Left lung (tissue), 10 donors: ENCODE results near the gene ADAMTS17. TPM values are rescaled to one million over a fixed set of nuclear protein-coding genes. Genes with fewer than 3 reads are reported as not detected.
"Not testable (repeated sequence)": the region's sequence is repeated elsewhere in the genome, so short reads cannot be mapped to it uniquely, and the experiment has no call there.

Source experiments
- ATAC-seq: fragments of 200-7000 bp; cut with Tn5 transposase; one replicate; pipeline ENCODE4 v1.9.1; 2020; ENCODE audit warnings: moderate library complexity
- DNase-seq, 4 donors: peaks; one replicate each; pipeline ENCODE4 v3.0.0-alpha.2; 2013 to 2020
- H3K27ac ChIP-seq, 2 donors: fragments of 200-600 bp; sonication (generic) in 1 of 2; one replicate each; pipeline versions ENCODE4 v1.5.0 to v1.8.0; 2020 to 2021
- H3K27me3 ChIP-seq, 2 donors: fragments of 200-600 bp; sonication (generic) in 1 of 2; one replicate each; pipeline versions ENCODE4 v1.5.0 to v1.8.0; 2020 to 2021
- H3K36me3 ChIP-seq, 2 donors: fragments of 200-600 bp; sonication (generic) in 1 of 2; one replicate each; pipeline versions ENCODE4 v1.5.0 to v1.8.0; 2020 to 2021
- H3K4me1 ChIP-seq, 2 donors: fragments of 200-600 bp; one replicate each; pipeline ENCODE4 v1.8.0; 2021
- H3K4me3 ChIP-seq, 2 donors: fragments of 200-600 bp; sonication (generic) in 1 of 2; one replicate each; pipeline versions ENCODE4 v1.5.0 to v1.8.0; 2020 to 2021; ENCODE audit warnings: mild to moderate bottlenecking in 1 of 2
- H3K9me3 ChIP-seq, 2 donors: fragments of 200-600 bp; sonication (generic) in 1 of 2; one replicate each; pipeline versions ENCODE4 v1.5.0 to v1.8.0; 2020 to 2021
- intact Hi-C, 2 donors: fragments of 100-400 bp; cut with DNase I; formaldehyde crosslinking; loops; one replicate each; pipeline versions ENCODE4 v1.11.2 to v1.14.2; 2022
- polyA plus RNA-seq, 6 donors: library from polyadenylated mRNA; unstranded; fragments of 120-200 nt; gene quantifications; one replicate each; pipeline ENCODE4 v1.2.1, GENCODE V29; 2013; ENCODE audit not compliant: insufficient read length in 6 of 6
- total RNA-seq, 2 donors: library from RNA; stranded (reverse); fragmentation: NEBNext Ultra II Directional; extraction: Animal tissue kit (Norgen Biotek cat#: 25700); gene quantifications; one replicate each; pipeline ENCODE4 v1.2.1, GENCODE V29; 2021
- TF ChIP-seq, protein P1 (sequence below), 2 donors: fragments of 200-600 bp; sonication (generic) in 1 of 2; IDR thresholded peaks; one replicate each; pipeline versions ENCODE4 v1.5.0 to v1.8.0; 2021; ENCODE audit warnings: antibody characterized with exemption in 2 of 2
- donor health status: DM: no; HTN: yes; CAD: no.
- donor health status: DM: no; HTN: no; CAD: no.

The ADAMTS17 gene
- total and polyA plus RNA-seq, 8 donors, result 2.0 to 3.9 (median 3.4) TPM

DNA sequence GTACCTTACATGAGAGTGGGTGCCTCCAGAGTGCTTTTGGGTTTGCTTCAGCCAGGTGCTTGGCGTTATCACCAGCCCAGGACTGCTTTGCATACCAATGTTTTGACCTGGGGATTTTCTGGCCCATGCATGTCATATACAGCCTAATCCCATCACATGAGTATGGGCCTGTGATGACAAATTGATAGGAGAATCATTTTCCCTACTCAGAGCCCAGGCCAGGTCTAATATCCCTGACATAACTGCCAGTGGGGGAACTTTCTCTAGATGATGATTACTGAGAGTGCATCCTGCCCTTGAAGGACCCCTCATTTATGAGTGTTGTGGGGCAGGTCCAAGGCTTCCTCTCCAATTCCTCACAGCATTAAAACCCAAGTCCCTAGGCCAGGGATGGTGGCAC is 411.1 kb downstream of the ADAMTS17 start:
- Histone ChIP-seq H3K4me3 (no peak overlapping the region), H3K9me3 (no peaks in the 10 kb centered on the region), H3K27ac (no peak overlapping the region), H3K27me3 (peaks cover 0 to 10% of the 10 kb centered on the region in 2 donors), H3K36me3 (no peaks in the 10 kb centered on the region), H3K4me1 (peaks cover 3 to 8% of the 10 kb centered on the region in 2 donors)
- no peak for DNase-seq
- ATAC-seq, result no peak
- intact Hi-C loops, result loop anchor here in 1 of 2 donors (10.0 kb wide), 1 partner anchor 404 kb away; no protein-coding TSS in a partner anchor
- TF ChIP-seq, protein P1, sequence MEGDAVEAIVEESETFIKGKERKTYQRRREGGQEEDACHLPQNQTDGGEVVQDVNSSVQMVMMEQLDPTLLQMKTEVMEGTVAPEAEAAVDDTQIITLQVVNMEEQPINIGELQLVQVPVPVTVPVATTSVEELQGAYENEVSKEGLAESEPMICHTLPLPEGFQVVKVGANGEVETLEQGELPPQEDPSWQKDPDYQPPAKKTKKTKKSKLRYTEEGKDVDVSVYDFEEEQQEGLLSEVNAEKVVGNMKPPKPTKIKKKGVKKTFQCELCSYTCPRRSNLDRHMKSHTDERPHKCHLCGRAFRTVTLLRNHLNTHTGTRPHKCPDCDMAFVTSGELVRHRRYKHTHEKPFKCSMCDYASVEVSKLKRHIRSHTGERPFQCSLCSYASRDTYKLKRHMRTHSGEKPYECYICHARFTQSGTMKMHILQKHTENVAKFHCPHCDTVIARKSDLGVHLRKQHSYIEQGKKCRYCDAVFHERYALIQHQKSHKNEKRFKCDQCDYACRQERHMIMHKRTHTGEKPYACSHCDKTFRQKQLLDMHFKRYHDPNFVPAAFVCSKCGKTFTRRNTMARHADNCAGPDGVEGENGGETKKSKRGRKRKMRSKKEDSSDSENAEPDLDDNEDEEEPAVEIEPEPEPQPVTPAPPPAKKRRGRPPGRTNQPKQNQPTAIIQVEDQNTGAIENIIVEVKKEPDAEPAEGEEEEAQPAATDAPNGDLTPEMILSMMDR (IDR thresholded peaks at IDR 0.05), result no peak

DNA sequence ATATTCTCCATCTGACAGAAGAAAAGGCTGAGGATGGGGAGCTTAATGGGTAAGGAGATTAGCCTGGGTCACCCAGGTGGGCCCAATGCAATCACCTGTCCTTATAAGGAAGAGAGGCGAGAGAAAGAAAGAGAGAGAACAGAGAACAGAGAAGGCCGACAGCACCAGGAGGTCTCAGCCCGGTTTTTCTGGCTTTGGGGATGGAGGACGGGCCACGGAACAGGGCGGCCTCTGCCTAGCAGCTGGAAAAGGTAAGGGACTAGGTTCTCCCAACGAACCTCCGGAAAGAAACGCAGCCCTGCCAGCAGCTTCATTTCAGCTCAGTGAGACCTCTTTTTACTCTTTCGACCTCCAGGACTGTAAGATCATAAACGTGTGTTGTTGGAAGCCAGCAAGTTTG is 412.5 kb downstream of the ADAMTS17 start:
- Histone ChIP-seq H3K27me3 (peaks cover 0 to 10% of the 10 kb centered on the region in 2 donors), H3K4me3 (no peak overlapping the region), H3K27ac (no peak overlapping the region), H3K9me3 (no peaks in the 10 kb centered on the region), H3K4me1 (peaks cover 3 to 11% of the 10 kb centered on the region in 2 donors), H3K36me3 (no peaks in the 10 kb centered on the region)
- no peak for ATAC-seq
- TF ChIP-seq, protein P1 (IDR thresholded peaks at IDR 0.05), result no peak
- DNase-seq, result no peak
- intact Hi-C loops, result no loop called here

DNA sequence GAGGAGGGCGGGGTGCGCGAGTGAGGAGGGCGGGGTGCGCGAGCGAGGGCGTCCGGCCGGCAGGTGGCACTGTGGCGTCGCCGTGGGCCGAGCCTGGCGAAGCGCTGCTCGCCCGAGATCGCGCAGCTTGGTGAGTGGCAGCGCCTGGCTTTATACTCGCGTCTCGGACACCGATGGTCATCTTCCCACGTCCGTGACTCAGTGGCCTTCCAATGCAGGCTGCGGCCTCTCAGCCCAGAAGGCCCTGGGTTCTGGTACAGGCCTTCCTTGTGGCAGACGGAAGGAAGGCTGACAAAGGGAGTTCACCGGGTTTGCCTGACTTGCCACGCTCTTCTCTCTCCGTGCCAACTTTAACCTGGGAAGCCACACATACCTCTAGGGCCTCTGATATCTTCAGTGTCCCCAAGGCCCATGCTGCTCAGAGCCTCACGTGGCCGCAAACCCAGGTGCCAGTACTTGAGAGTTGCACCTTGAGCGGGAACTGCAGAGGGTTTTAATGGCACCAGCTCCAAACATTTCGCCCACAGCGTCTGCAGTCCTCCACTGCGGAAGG is 413.3 kb downstream of the ADAMTS17 start:
- peak overlapping the region; percentile 62 to 71 for H3K27ac ChIP-seq
- peak; percentile 97 for ATAC-seq
- H3K36me3 ChIP-seq, result no peaks in the 10 kb centered on the region
- TF ChIP-seq, protein P1 (IDR thresholded peaks at IDR 0.05), result peak; percentile 67 to 77
- intact Hi-C loops, result no loop called here
- DNase-seq, result peak; percentile 79 to 96 (median 87)
- H3K27me3 ChIP-seq, result peaks cover 0 to 10% of the 10 kb centered on the region in 2 donors
- peaks cover 3 to 11% of the 10 kb centered on the region in 2 donors for H3K4me1 ChIP-seq
- peak overlapping the region; percentile 26 to 31 for H3K4me3 ChIP-seq
- no peaks in the 10 kb centered on the region for H3K9me3 ChIP-seq

DNA sequence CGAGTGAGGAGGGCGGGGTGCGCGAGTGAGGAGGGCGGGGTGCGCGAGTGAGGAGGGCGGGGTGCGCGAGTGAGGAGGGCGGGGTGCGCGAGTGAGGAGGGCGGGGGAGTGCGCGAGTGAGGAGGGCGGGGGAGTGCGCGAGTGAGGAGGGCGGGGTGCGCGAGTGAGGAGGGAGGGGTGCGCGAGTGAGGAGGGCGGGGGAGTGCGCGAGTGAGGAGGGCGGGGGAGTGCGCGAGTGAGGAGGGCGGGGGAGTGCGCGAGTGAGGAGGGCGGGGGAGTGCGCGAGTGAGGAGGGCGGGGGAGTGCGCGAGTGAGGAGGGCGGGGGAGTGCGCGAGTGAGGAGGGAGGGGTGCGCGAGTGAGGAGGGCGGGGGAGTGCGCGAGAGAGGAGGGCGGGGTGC is 415.2 kb downstream of the ADAMTS17 start:
- H3K9me3 ChIP-seq, intact Hi-C loops, H3K27ac ChIP-seq, ATAC-seq, DNase-seq, H3K36me3 ChIP-seq, H3K27me3 ChIP-seq: not testable (repeated sequence)
- peak overlapping the region in 1 of 2 donors; percentile 34 for H3K4me3 ChIP-seq
- peaks cover 3 to 11% of the 10 kb centered on the region in 2 donors for H3K4me1 ChIP-seq

DNA sequence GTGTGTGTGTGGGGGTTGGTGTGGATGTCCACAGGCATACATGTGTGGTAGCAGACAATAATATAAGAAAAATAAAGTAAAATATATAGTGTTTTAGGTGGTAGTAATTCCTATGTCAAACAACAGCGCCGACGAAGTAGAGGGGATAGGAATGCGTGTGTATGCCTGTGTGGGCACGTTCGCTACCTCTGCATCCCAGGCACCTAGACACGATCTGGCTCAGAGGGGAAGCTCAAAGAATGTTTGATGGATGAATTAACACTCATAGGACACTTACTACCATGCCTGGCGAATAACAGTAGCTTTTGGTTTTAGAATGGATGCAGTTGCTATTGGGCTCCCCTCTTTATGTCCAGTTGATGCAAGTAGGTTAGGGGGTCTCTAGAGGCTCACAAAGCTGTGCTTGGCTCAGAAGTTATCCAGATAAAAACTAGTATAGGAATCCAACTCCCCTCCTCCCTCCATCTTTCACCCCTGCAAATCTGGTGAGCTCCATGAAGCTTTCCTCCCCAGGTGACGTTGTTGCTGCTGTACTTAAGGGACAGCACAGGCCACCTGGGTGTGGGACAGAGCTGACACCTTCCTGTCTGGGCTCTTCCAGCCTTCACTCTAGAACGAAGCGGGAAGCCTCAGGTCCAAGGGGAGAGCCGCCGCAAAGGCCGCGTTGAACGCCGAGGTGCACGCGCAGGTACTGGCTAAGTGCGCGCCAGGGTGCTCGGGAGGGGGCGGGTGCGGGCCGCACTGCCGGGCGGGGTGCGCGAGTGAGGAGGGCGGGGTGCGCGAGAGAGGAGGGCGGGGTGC is 415.9 kb downstream of the ADAMTS17 start:
- intact Hi-C loops, result no loop called here

More for the DNA sequence above, 415.9 kb downstream of the ADAMTS17 start:
- Histone ChIP-seq H3K9me3 (no peaks in the 10 kb centered on the region), H3K4me1 (peaks cover 3 to 11% of the 10 kb centered on the region in 2 donors), H3K27ac (peak overlapping the region in 1 of 2 donors; percentile 41), H3K36me3 (no peaks in the 10 kb centered on the region), H3K4me3 (peak overlapping the region in 1 of 2 donors; percentile 34), H3K27me3 (peaks cover 0 to 10% of the 10 kb centered on the region in 2 donors)
- ATAC-seq (peak; percentile 88), DNase-seq (peak in 3 of 4 donors; percentile 37 to 94 (median 85))
- TF ChIP-seq, protein P1 (IDR thresholded peaks at IDR 0.05), result no peak
